ENCODE results near the gene ADAM33. TPM values are rescaled to one million over a fixed set of nuclear protein-coding genes. Genes with fewer than 3 reads are reported as not detected.

Gene ADAM33
- total RNA-seq, 1 experiment from 2014 or later = 0.23 TPM

DNA sequence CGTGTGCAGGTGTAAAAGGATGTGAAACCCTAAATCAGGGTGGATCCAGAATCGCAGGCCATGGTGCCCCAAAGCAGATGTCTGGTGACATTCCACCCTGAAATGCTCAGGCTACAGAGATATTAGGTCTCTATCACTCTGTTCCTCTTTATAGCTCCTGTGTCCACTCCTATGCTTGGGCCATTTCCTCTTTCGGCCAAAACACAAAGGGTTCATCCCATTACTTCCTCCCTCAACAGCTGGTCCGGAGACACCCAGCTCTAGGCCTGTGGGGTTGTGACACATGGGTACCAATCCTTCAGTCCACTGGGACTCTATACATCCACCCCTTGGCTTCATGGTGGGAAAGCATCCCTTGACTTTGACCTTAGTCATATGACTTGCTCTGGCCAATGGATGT is 32.3 kb upstream of the ADAM33 start:
- H3K27ac Mint-ChIP-seq (ENCODE audit: unreplicated experiment) = no peak overlapping the region
- Histone ChIP-seq H3K4me1 (no peaks in the 10 kb centered on the region), H3K36me3 (ENCODE audit: control insufficient read depth, insufficient read depth, low read length) (no peaks in the 10 kb centered on the region), H3K27me3 (replicated peaks; ENCODE audit: control insufficient read depth, insufficient read depth, low read length) (no peaks in the 10 kb centered on the region), H3K4me3 (ENCODE audit: low read depth, low read length) (no peak overlapping the region), H3K9me3 (no peaks in the 10 kb centered on the region)
- ChIA-PET POLR2A (no interaction called here), CTCF (interaction anchor here (0.6 kb wide), 1 partner anchor 170 kb away, joined by 3 read pairs; no protein-coding TSS in a partner anchor)
- no peaks in the 10 kb centered on the region for H3K27me3 Mint-ChIP-seq (ENCODE audit: insufficient read depth, unreplicated experiment)
- no peak for TF ChIP-seq CTCF (IDR thresholded peaks at IDR 0.05; ENCODE audit: insufficient read depth in 1 of 2, low read depth in 1 of 2, low read length in 1 of 2, severe bottlenecking in 1 of 2, unreplicated experiment in 1 of 2)
- no peaks in the 10 kb centered on the region for H3K9me3 Mint-ChIP-seq (ENCODE audit: unreplicated experiment)
- no TSS peak for BruUV-seq (replicated peaks)
- H3K36me3 Mint-ChIP-seq (ENCODE audit: insufficient read depth, unreplicated experiment) = no peaks in the 10 kb centered on the region
- intact Hi-C loops (cut with micrococcal nuclease; ENCODE audit: unreplicated experiment) = no loop called here
- no peak overlapping the region for H3K4me3 Mint-ChIP-seq (ENCODE audit: unreplicated experiment)
- DNase-seq = no peak
- no peaks in the 10 kb centered on the region for H3K4me1 Mint-ChIP-seq (ENCODE audit: low read depth, unreplicated experiment)

- no peaks in the 10 kb centered on the region for H3K36me3 Mint-ChIP-seq (ENCODE audit: insufficient read depth, unreplicated experiment)
- no peak within 1 kb of the TSS for H3K27ac Mint-ChIP-seq (ENCODE audit: unreplicated experiment)
- no peaks in the 10 kb centered on the region for H3K36me3 ChIP-seq (ENCODE audit: control insufficient read depth, insufficient read depth, low read length)
- no peak within 1 kb of the TSS for H3K4me3 Mint-ChIP-seq (ENCODE audit: unreplicated experiment)
- H3K27me3 Mint-ChIP-seq (ENCODE audit: insufficient read depth, unreplicated experiment) = peaks cover 5% of the 10 kb centered on the region
- POLR2A ChIA-PET = no interaction called here
- no peaks in the 10 kb centered on the region for H3K4me1 Mint-ChIP-seq (ENCODE audit: low read depth, unreplicated experiment)
- DNase-seq = no peak
- H3K9me3 Mint-ChIP-seq (ENCODE audit: unreplicated experiment) = no peaks in the 10 kb centered on the region
- TF ChIP-seq CTCF (IDR thresholded peaks at IDR 0.05; ENCODE audit: insufficient read depth in 1 of 2, low read depth in 1 of 2, low read length in 1 of 2, severe bottlenecking in 1 of 2, unreplicated experiment in 1 of 2) = no peak
- intact Hi-C loops (cut with micrococcal nuclease; ENCODE audit: unreplicated experiment) = no loop called here
- H3K4me1 ChIP-seq = no peaks in the 10 kb centered on the region
- CTCF ChIA-PET = interaction anchor here (1.1 to 1.5 kb wide), 2 partner anchors 36 to 57 kb away, joined by 3 to 6 read pairs; no protein-coding TSS in a partner anchor
- no peak within 1 kb of the TSS for H3K4me3 ChIP-seq (ENCODE audit: low read depth, low read length)
- BruUV-seq (replicated peaks) = no TSS peak
- no peaks in the 10 kb centered on the region for H3K27me3 ChIP-seq (replicated peaks; ENCODE audit: control insufficient read depth, insufficient read depth, low read length)
- H3K9me3 ChIP-seq = no peaks in the 10 kb centered on the region
These were observed 30.6 kb upstream of the ADAM33 start, which contains the start of gene SIGLEC1 for GRCh38 chr20:3712279-3712873. Gene SIGLEC1 (minus strand): TSS chr20:3712600. CDS start chr20:3707128, 5,472 bp downstream.

- Histone ChIP-seq H3K36me3 (ENCODE audit: control insufficient read depth, insufficient read depth, low read length) (no peaks in the 10 kb centered on the region), H3K4me3 (ENCODE audit: low read depth, low read length) (no peak overlapping the region), H3K27me3 (replicated peaks; ENCODE audit: control insufficient read depth, insufficient read depth, low read length) (no peaks in the 10 kb centered on the region), H3K9me3 (no peaks in the 10 kb centered on the region), H3K4me1 (no peaks in the 10 kb centered on the region)
- no peak for TF ChIP-seq CTCF (IDR thresholded peaks at IDR 0.05; ENCODE audit: insufficient read depth in 1 of 2, low read depth in 1 of 2, low read length in 1 of 2, severe bottlenecking in 1 of 2, unreplicated experiment in 1 of 2)
- POLR2A ChIA-PET = no interaction called here
- no peak overlapping the region for H3K27ac Mint-ChIP-seq (ENCODE audit: unreplicated experiment)
- H3K27me3 Mint-ChIP-seq (ENCODE audit: insufficient read depth, unreplicated experiment) = peaks cover 5% of the 10 kb centered on the region
- DNase-seq = no peak
- CTCF ChIA-PET = interaction anchor here (0.6 to 2.6 kb wide), 21 partner anchors 9 to 353 kb away, joined by 3 to 61 read pairs (median 5); partner anchors contain the start of genes ADISSP and HSPA12B
- intact Hi-C loops (cut with micrococcal nuclease; ENCODE audit: unreplicated experiment) = loop anchor here (1.0 kb wide), 2 partner anchors 35 to 148 kb away; no protein-coding TSS in a partner anchor
- no TSS peak for BruUV-seq (replicated peaks)
- no peak overlapping the region for H3K4me3 Mint-ChIP-seq (ENCODE audit: unreplicated experiment)
- no peaks in the 10 kb centered on the region for H3K4me1 Mint-ChIP-seq (ENCODE audit: low read depth, unreplicated experiment)
- no peaks in the 10 kb centered on the region for H3K9me3 Mint-ChIP-seq (ENCODE audit: unreplicated experiment)
- H3K36me3 Mint-ChIP-seq (ENCODE audit: insufficient read depth, unreplicated experiment) = no peaks in the 10 kb centered on the region
These were observed 29.7 kb upstream of the ADAM33 start for GRCh38 chr20:3711484-3711941.
